GM12874 (cell line): ENCODE measurements around the gene SMPD3.

Experiments
- TF ChIP-seq, protein P1 (sequence below): IDR thresholded peaks from 2 replicates; pipeline ENCODE4 v1.5.1; 2011; ENCODE audit warnings: low read depth, mild to moderate bottlenecking, control low read depth, low read length, moderate library complexity; ENCODE audit not compliant: insufficient read depth

The SMPD3 gene

DNA sequence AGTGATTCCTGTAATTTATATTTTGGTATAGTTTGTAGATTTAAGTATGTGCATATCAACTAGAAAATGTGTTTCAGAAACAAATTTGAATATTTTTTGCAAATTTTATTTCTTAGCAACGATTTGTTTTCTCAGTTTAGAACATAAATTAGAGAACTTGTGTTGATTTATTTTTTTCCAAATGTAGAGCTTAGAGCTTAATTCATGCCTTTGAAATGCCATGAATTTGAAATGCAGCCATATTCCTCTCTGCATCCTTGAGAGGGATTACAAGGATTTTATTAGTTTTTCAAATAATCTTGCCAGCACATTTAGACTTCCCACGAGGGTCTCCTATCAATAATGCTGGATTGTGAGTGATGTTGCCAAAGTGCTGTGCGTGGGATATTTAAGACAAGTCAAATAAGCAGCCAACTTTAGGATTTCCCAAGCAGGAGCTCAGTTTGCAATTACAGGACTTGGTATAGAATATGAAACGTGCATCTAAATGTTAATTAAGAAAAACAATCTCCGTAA lies 6.7 kb upstream of the SMPD3 start:
- TF ChIP-seq, protein P1, sequence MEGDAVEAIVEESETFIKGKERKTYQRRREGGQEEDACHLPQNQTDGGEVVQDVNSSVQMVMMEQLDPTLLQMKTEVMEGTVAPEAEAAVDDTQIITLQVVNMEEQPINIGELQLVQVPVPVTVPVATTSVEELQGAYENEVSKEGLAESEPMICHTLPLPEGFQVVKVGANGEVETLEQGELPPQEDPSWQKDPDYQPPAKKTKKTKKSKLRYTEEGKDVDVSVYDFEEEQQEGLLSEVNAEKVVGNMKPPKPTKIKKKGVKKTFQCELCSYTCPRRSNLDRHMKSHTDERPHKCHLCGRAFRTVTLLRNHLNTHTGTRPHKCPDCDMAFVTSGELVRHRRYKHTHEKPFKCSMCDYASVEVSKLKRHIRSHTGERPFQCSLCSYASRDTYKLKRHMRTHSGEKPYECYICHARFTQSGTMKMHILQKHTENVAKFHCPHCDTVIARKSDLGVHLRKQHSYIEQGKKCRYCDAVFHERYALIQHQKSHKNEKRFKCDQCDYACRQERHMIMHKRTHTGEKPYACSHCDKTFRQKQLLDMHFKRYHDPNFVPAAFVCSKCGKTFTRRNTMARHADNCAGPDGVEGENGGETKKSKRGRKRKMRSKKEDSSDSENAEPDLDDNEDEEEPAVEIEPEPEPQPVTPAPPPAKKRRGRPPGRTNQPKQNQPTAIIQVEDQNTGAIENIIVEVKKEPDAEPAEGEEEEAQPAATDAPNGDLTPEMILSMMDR: no peak

DNA sequence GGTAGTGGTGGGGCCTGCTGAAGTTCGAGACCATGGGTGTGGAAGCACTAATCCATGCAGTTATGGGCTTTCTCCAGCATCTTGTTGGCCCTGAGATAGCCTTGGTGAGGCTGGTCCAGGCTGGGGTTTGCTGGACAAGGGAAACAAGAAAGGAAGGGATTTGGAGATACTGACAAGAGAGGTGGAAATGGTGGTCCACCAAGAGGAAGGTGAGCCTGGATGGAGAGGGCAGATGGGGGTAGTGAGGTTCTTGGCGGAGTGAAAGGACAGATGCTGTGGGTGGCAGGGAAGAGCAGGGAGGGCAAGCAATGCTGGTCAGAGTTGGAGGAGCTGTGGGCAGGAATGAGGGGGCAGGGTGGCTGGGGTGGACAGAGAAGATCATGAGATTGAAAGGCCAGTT lies 5.5 kb upstream of the SMPD3 start:
- TF ChIP-seq, protein P1: no peak

DNA sequence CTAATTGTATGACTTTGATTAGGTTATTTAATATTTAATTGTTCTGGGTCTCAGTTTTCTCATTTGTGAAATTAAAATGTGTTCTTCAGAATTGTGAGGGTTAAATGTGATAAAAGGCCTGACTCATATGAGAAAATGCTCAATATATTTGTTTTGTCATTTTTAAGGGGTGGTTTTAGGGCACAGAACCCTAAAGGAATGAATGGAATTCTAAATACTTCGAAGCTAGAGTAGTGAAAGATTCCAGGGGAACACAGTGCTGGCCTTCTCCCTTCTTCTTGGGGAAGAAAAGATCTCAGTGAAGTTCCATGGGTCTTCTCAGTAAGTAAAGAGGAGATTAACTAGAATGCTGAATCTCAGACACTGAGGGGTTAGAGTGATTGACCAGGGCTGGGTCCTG lies 3.9 kb upstream of the SMPD3 start:
- TF ChIP-seq, protein P1: no peak

DNA sequence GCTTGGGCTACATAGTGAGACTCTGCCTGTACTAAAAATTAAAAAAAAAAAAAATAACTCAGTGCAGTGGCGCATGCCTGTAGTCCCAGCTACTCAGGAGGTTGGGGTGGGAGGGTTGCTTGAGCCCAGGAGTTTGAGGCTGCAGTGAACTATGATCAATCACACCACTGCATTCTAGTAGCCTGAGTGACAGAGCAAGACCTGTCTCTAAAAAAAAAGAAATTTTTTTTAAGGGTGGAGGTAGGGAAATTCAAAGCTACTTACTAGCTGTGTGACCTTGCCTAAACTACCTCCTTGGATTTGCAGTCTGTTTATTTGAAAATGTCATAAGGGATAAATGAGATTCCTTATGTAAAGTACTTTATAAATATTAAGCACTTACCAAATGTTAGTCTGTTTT lies 3.4 kb upstream of the SMPD3 start:
- TF ChIP-seq, protein P1: no peak

DNA sequence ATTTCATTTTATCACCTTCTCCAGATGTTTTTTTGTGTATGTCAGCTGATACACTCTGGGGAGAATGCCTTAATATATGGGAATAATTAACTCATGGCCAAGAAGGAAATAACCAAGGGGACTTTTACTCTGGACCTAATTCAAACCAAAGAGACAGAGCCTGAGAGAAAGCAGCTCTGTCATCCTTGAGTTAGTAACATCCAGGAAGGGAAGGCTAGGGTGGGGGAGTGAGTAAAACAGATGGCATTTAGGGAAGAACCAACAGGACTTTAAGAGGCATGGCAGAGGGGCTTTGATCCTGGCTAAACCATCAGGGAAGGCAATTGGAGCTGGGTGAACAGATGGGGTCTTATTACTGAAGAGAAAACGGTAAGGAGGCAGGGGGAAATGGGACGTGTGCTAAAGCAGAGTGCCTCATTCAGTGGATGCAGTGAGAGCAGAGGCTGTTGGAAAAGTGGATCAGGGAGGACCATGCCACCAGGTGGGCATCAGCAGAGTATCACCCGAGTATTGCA lies 2.5 kb upstream of the SMPD3 start:
- TF ChIP-seq, protein P1: no peak

DNA sequence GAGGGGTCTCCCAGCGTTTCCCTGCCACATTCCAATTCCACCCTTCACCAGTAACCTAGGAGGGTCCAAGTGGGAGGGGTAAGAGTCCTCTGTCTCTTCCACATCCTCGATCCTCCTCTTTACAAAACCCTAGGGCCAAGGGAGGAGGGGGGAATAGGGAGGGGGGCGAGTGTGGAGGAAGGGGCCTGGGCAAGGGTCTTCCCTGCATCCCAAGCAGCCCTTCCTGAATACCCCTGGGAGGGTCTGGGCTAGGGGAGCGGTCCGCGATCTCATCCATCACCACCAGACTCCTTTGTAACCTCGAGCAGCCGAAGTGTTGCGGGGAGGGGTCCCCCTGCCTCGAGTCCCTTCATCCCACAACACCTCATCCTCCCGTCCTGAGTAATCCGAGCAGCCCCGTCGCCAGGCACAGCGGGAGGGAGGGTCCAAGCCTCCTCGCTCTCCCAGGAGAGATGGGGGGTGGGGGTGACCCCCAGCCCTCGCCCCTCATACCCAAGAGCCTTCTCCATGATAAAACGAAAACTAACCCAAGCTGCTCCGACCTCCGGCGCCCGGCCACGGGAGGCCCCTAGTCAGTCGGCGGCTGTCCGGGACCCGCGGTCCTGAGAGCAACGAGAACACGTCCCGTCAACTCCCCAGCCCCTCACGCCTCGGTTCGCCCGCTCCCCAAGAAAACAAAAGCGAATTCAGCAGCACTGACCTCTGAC lies 502 bp downstream of the SMPD3 start:
- TF ChIP-seq, protein P1: no peak

DNA sequence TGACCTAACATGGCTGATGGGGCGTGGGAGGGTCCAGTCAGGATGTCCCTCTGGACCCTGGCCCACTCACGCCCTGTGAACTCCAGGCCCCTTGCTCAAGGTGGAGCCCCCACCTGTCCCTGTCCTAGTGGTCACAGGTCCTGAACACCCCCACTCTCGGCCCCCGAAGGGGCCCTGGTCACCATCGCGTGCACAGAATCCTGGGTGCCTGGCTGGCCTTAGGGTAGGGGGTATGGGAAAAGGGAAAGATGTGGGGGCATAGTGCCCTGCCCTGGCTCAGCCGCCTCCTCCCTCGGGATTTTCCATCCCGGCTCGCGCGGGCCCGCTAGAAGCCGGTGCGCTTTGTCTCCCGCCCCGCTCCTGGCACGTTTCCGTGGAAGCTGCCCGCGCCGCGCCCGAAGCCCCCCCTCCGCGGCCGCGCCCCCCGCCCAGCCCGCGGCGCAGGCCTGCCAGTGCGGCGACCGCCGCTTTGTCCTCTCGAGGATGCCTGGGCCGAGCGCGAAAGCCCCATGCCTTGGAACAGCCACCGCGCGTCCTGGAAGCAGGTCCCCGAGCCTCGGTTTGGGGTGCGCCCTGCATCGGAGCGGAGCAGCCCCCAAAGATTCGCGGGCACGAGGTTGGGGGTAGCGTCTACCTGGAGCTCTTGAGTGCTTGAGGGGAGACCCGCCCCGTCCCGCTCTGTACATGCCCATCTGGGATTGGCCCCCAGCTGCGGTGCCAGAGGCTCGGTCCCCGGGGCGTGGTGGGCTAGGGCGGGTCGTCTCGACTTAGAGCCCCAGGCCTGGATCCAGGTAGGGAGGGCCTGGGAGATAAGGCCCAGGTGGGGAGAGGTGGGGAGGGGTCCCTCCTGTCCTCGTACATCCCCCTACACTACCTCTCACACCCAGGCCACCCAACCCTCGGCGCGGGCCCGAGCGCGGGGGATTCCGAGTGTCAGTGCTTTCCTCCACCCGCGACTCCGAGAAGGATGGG lies 1.3 kb downstream of the SMPD3 start:
- TF ChIP-seq, protein P1: no peak
